DND-41 (cell line): ENCODE data around the gene GRK1.

Experiments
- ATAC-seq: fragments of 200-7000 bp; cut with Tn5 transposase; 3 replicates; pipeline ENCODE4 v1.9.1; 2021; ENCODE audit warnings: low read depth; ENCODE audit not compliant: insufficient read depth
- DNase-seq: peaks from one replicate; pipeline ENCODE4 v3.0.0-alpha.2; 2020
- H2AFZ ChIP-seq: 2 replicates; pipeline ENCODE4 v1.6.0; 2012; ENCODE audit warnings: low read depth, low read length
- H3K27ac ChIP-seq: 2 replicates; pipeline ENCODE4 v1.5.1; 2012; ENCODE audit warnings: low read length, inconsistent platforms
- H3K27me3 ChIP-seq: fragments of 200-600 bp; sonication (generic); 2 replicates; pipeline ENCODE4 v1.6.0; 2012; ENCODE audit warnings: low read length, mild to moderate bottlenecking, inconsistent platforms; ENCODE audit not compliant: insufficient read depth, poor library complexity
- H3K36me3 ChIP-seq: 2 replicates; pipeline ENCODE4 v1.5.1; 2012; ENCODE audit warnings: low read length, inconsistent platforms; ENCODE audit not compliant: insufficient read depth
- H3K4me1 ChIP-seq: 2 replicates; pipeline ENCODE4 v1.5.1; 2012; ENCODE audit warnings: mild to moderate bottlenecking, low read length; ENCODE audit not compliant: insufficient read depth
- H3K4me2 ChIP-seq: 2 replicates; pipeline ENCODE4 v1.6.0; 2012; ENCODE audit warnings: mild to moderate bottlenecking, moderate library complexity, low read length, inconsistent platforms; ENCODE audit not compliant: insufficient read depth
- H3K4me3 ChIP-seq, 2 experiments: fragments of 200-600 bp in 1 of 2; shearing (Covaris generic) in 1 of 2; 2 replicates each; pipeline ENCODE4 v1.5.1; 2012 to 2016; ENCODE audit warnings: inconsistent platforms in 2 of 2, low read length in 2 of 2, mild to moderate bottlenecking in 2 of 2, low read depth in 1 of 2, moderate library complexity in 1 of 2
- H3K79me2 ChIP-seq: 2 replicates; pipeline ENCODE4 v1.6.0; 2012; ENCODE audit warnings: low read length, inconsistent platforms; ENCODE audit not compliant: insufficient read depth
- H3K9ac ChIP-seq: 2 replicates; pipeline ENCODE4 v1.6.0; 2012; ENCODE audit warnings: low read depth, mild to moderate bottlenecking, inconsistent platforms, low read length, moderate library complexity
- H3K9me3 ChIP-seq: 2 replicates; pipeline ENCODE4 v1.5.1; 2012; ENCODE audit warnings: low read length, moderate library complexity, mild to moderate bottlenecking, inconsistent platforms; ENCODE audit not compliant: insufficient read depth, severe bottlenecking
- H4K20me1 ChIP-seq: 2 replicates; pipeline ENCODE4 v1.6.0; 2012; ENCODE audit warnings: low read length; ENCODE audit not compliant: insufficient read depth
- EZH2 ChIP-seq: IDR thresholded peaks from 3 replicates; pipeline ENCODE4 v1.6.1; 2012; ENCODE audit warnings: borderline replicate concordance, low read depth, mild to moderate bottlenecking, moderate library complexity, low read length, inconsistent platforms; ENCODE audit not compliant: severe bottlenecking
- TF ChIP-seq, protein P1 (sequence below): IDR thresholded peaks from 2 replicates; pipeline ENCODE4 v1.5.1; 2012; ENCODE audit warnings: borderline replicate concordance, low read length, moderate library complexity, mild to moderate bottlenecking; ENCODE audit not compliant: poor library complexity, severe bottlenecking; ENCODE audit errors: extremely low read depth

The GRK1 gene

DNA sequence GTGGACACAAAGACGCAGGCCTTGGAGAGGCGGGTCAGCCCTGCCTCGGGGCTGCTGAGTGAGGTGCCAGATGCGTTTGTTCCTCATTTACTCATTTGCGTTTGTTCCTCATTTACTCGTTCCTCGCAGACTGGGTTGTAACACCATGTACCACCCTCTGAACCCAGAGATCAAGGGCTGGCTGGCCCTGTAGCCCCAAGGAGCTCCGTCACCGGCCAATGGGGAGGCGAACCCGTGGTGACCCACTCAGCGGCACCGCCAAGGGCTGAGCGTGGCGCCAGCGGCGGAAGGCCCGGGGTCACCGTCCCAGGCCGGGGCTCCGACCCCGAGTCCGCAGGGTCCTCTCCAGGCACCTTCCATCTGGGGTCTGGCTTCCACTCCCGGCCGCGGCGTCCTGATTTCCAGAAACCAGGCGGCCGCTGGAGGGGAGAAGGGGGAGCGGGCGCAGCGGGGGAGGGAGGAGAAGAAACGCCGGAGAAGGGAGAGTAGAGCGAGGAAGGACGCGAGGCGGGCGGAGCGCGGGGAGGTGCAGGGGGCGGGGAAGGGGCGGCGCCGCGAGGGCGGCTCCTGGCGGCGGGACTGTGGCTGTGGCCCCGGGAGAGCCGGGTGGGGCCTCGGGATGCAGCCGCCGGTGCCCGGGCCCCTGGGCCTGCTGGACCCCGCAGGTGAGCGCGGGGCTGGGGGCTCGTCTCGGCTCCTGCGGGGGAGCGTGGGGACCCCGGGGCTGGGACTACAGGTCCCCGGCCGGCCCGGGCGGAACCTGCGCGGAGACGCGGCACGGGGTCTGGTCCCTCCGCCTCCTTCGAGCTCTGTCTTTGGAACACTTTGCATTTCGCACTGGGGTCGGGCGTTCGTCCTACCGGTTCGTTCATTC is 91.9 kb downstream of the GRK1 start, which contains the start of gene TMEM255B:
TMEM255B (plus strand) TSS at position 576 of the 874 bp plus-strand sequence; CDS start at position 620, 44 bp downstream.
- Histone ChIP-seq H3K4me2 (peak within 1 kb of the TSS; percentile 69), H2AFZ (peak within 1 kb of the TSS; percentile 24), H3K79me2 (no peaks in the 10 kb centered on the region), H3K27me3 (peaks cover 37% of the 10 kb centered on the region), H3K4me3 (peak within 1 kb of the TSS in 1 of 2 experiments; percentile 50; a peak in 3 of 4 replicates), H3K4me1 (peaks cover 6% of the 10 kb centered on the region), H3K9me3 (no peaks in the 10 kb centered on the region), H3K9ac (peak within 1 kb of the TSS; percentile 43; the same call in 1 of the 2 replicates), H3K36me3 (no peaks in the 10 kb centered on the region), H3K27ac (no peak within 1 kb of the TSS), H4K20me1 (no peaks in the 10 kb centered on the region; the same call in 1 of the 2 replicates)
- ATAC-seq (peak; percentile 96), DNase-seq (peak; percentile 58)
- TF ChIP-seq EZH2, result peak; percentile 77
- TF ChIP-seq, protein P1, sequence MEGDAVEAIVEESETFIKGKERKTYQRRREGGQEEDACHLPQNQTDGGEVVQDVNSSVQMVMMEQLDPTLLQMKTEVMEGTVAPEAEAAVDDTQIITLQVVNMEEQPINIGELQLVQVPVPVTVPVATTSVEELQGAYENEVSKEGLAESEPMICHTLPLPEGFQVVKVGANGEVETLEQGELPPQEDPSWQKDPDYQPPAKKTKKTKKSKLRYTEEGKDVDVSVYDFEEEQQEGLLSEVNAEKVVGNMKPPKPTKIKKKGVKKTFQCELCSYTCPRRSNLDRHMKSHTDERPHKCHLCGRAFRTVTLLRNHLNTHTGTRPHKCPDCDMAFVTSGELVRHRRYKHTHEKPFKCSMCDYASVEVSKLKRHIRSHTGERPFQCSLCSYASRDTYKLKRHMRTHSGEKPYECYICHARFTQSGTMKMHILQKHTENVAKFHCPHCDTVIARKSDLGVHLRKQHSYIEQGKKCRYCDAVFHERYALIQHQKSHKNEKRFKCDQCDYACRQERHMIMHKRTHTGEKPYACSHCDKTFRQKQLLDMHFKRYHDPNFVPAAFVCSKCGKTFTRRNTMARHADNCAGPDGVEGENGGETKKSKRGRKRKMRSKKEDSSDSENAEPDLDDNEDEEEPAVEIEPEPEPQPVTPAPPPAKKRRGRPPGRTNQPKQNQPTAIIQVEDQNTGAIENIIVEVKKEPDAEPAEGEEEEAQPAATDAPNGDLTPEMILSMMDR, result peak; percentile 14

- H3K4me1 ChIP-seq, result peaks cover 6% of the 10 kb centered on the region
- H3K27me3 ChIP-seq, result peaks cover 37% of the 10 kb centered on the region
- H3K4me2 ChIP-seq, result no peak overlapping the region
- no peak for DNase-seq
- H4K20me1 ChIP-seq, result no peaks in the 10 kb centered on the region; the same call in none of the 2 replicates
- no peak for ATAC-seq
- H3K27ac ChIP-seq, result no peak overlapping the region
- TF ChIP-seq, protein P1, result no peak
- TF ChIP-seq EZH2, result no peak
- H3K9me3 ChIP-seq, result no peaks in the 10 kb centered on the region
- no peaks in the 10 kb centered on the region for H3K36me3 ChIP-seq
- H2AFZ ChIP-seq, result no peak overlapping the region
- H3K9ac ChIP-seq, result no peak overlapping the region
- no peak overlapping the region; a peak in 1 of 4 replicates for H3K4me3 ChIP-seq
- H3K79me2 ChIP-seq, result no peaks in the 10 kb centered on the region
These were observed 92.6 kb downstream of the GRK1 start for GRCh38 chr13:113759525-113760137.

GRCh38 chr13:113761136-113761535 is 94.1 kb downstream of the GRK1 start:
- H3K4me3 ChIP-seq, result no peak overlapping the region
- peaks cover 6% of the 10 kb centered on the region for H3K4me1 ChIP-seq
- H3K36me3 ChIP-seq, result no peaks in the 10 kb centered on the region
- no peaks in the 10 kb centered on the region; the same call in none of the 2 replicates for H4K20me1 ChIP-seq
- H3K27me3 ChIP-seq, result peaks cover 37% of the 10 kb centered on the region
- no peak overlapping the region for H3K9ac ChIP-seq
- no peaks in the 10 kb centered on the region for H3K79me2 ChIP-seq
- TF ChIP-seq, protein P1, result no peak
- TF ChIP-seq EZH2, result no peak
- ATAC-seq, result no peak
- H3K4me2 ChIP-seq, result no peak overlapping the region
- no peak overlapping the region for H3K27ac ChIP-seq
- H3K9me3 ChIP-seq, result no peaks in the 10 kb centered on the region
- H2AFZ ChIP-seq, result no peak overlapping the region
- DNase-seq, result no peak
